K562 (cell line): ENCODE data around the gene HES4.

Experiments
- CEBPB ChIP-seq: fragments of 450-650 bp; IDR thresholded peaks from 2 replicates; pipeline ENCODE4 v1.6.1; 2016; ENCODE audit warnings: missing genetic modification characterization, missing compliant biosample characterization
- EP300 ChIP-seq: IDR thresholded peaks from 2 replicates; pipeline ENCODE4 v1.6.1; 2012; ENCODE audit warnings: low read length, improper control_type of control experiment
- HDAC2 ChIP-seq: fragments of 450-650 bp; IDR thresholded peaks from 2 replicates; pipeline ENCODE4 v1.6.1; 2016; ENCODE audit warnings: mild to moderate bottlenecking
- ILF3 ChIP-seq: fragments of 450-650 bp; IDR thresholded peaks from 2 replicates; pipeline ENCODE4 v1.6.1; 2018; ENCODE audit warnings: antibody characterized with exemption, mild to moderate bottlenecking, moderate library complexity, borderline replicate concordance
- POLR2A ChIP-seq: fragments of 450-650 bp; conservative IDR thresholded peaks from 2 replicates; pipeline ENCODE4 v1.6.1; 2016
- RBM22 ChIP-seq: fragments of 200-400 bp; formaldehyde crosslinking; IDR thresholded peaks from 2 replicates; pipeline ENCODE4 v1.6.1; 2018; ENCODE audit warnings: low read length, low read depth; ENCODE audit not compliant: poor library complexity, severe bottlenecking
- RNF2 ChIP-seq: sonication (generic); IDR thresholded peaks from 2 replicates; pipeline ENCODE4 v1.6.1; 2016
- SAFB ChIP-seq: fragments of 200-400 bp; formaldehyde crosslinking; IDR thresholded peaks from 2 replicates; pipeline ENCODE4 v1.6.1; 2017; ENCODE audit warnings: low read depth, low read length, borderline replicate concordance
- SMC3 ChIP-seq: conservative IDR thresholded peaks from 2 replicates; pipeline ENCODE4 v1.6.1; 2011; ENCODE audit warnings: low read depth, low read length, improper control_type of control experiment; ENCODE audit not compliant: insufficient read depth
- TAF1 ChIP-seq: IDR thresholded peaks from 2 replicates; pipeline ENCODE4 v1.6.1; 2011; ENCODE audit warnings: mild to moderate bottlenecking, low read length, moderate library complexity; ENCODE audit not compliant: insufficient read depth, control insufficient read depth, severe bottlenecking; ENCODE audit errors: extremely low read depth
- ZFX ChIP-seq: sonication (generic); formaldehyde crosslinking; IDR thresholded peaks from 2 replicates; pipeline ENCODE4 v1.8.0; 2022; ENCODE audit warnings: mild to moderate bottlenecking, missing genetic modification reagents, moderate library complexity
- ZNF830 ChIP-seq: fragments of 250-450 bp; sonication (Bioruptor Pico); IDR thresholded peaks from 2 replicates; pipeline ENCODE4 v1.5.0; 2021; ENCODE audit warnings: mild to moderate bottlenecking
- TF ChIP-seq, protein P1 (sequence below): sonication (generic); formaldehyde crosslinking; IDR thresholded peaks from 2 replicates; pipeline ENCODE4 v1.8.0; 2022; ENCODE audit warnings: mild to moderate bottlenecking, missing genetic modification reagents, borderline replicate concordance
- TF ChIP-seq, protein P2 (sequence below), 3 experiments: IDR thresholded peaks in 2 of 3; conservative IDR thresholded peaks in 1 of 3; 2 replicates each; pipeline ENCODE4 v1.5.1; 2011 to 2012; ENCODE audit warnings: low read length in 3 of 3, mild to moderate bottlenecking in 3 of 3, control low read depth in 2 of 3, improper control_type of control experiment in 1 of 3, inconsistent platforms in 1 of 3, low read depth in 1 of 3, mixed read lengths in 1 of 3, moderate library complexity in 1 of 3; ENCODE audit not compliant: insufficient read depth in 2 of 3

DNA sequence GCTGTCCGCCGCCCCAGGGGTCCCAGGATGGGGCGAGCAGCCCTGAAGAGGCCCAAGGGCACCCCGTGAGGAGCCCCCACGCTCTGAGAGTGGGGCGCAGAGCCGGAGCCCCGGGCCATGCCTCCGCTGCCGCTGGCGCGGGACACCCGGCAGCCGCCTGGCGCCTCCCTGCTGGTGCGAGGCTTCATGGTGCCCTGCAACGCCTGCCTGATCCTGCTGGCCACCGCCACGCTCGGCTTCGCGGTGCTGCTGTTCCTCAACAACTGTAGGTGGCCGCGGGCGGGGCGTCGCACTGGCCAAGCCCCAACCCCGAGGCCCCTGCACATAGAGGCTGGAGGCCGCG lies 34.5 kb upstream of the HES4 start:
- TF ChIP-seq RNF2 (no peak), SAFB (no peak), RBM22 (no peak), POLR2A (no peak), SMC3 (no peak), CEBPB (no peak), TAF1 (no peak), ZFX (CRISPR knock-in tag) (no peak), ILF3 (no peak), HDAC2 (no peak), ZNF830 (CRISPR knock-in tag) (no peak), EP300 (no peak)
- TF ChIP-seq, protein P1, sequence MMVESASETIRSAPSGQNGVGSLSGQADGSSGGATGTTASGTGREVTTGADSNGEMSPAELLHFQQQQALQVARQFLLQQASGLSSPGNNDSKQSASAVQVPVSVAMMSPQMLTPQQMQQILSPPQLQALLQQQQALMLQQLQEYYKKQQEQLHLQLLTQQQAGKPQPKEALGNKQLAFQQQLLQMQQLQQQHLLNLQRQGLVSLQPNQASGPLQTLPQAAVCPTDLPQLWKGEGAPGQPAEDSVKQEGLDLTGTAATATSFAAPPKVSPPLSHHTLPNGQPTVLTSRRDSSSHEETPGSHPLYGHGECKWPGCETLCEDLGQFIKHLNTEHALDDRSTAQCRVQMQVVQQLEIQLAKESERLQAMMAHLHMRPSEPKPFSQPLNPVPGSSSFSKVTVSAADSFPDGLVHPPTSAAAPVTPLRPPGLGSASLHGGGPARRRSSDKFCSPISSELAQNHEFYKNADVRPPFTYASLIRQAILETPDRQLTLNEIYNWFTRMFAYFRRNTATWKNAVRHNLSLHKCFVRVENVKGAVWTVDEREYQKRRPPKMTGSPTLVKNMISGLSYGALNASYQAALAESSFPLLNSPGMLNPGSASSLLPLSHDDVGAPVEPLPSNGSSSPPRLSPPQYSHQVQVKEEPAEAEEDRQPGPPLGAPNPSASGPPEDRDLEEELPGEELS (CRISPR knock-in tag), result no peak
- TF ChIP-seq, protein P2, sequence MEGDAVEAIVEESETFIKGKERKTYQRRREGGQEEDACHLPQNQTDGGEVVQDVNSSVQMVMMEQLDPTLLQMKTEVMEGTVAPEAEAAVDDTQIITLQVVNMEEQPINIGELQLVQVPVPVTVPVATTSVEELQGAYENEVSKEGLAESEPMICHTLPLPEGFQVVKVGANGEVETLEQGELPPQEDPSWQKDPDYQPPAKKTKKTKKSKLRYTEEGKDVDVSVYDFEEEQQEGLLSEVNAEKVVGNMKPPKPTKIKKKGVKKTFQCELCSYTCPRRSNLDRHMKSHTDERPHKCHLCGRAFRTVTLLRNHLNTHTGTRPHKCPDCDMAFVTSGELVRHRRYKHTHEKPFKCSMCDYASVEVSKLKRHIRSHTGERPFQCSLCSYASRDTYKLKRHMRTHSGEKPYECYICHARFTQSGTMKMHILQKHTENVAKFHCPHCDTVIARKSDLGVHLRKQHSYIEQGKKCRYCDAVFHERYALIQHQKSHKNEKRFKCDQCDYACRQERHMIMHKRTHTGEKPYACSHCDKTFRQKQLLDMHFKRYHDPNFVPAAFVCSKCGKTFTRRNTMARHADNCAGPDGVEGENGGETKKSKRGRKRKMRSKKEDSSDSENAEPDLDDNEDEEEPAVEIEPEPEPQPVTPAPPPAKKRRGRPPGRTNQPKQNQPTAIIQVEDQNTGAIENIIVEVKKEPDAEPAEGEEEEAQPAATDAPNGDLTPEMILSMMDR (IDR thresholded peaks at IDR 0.05 in 2 of 3, conservative IDR thresholded peaks at IDR 0.05 in 1 of 3; ENCODE audit: insufficient read depth in 2 of 3, low read depth in 1 of 3, low read length in 3 of 3), result no peak
